Measurements from ENCODE around the gene DLX1.

DNA sequence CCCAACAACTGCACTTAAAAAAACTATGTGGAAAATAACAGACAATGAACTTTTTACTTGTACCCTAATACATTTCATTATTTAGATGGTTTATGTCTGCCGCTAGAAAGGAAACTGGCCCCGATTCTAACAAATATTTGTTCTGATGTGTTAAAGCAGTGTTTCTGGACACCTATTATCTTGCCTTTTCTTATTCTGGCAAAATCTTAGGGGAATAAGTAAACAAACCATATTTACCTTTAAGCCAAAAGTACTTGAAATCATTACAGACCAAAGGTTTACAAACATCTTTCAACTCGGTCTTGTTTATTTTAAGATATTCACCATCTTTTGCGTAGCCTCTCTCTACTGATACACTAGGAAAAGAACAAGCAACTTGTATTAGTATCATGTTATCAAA is 11.8 kb upstream of the DLX1 start:
- TF ChIP-seq EZH2 (IDR thresholded peaks at IDR 0.05; ENCODE audit: insufficient read depth, poor library complexity, severe bottlenecking) (no peak), EZH2phosphoT487 (IDR thresholded peaks at IDR 0.05; ENCODE audit: insufficient read depth, low read depth) (no peak)

All from GM23248 (cell line).